CD4-positive, alpha-beta T cell (primary cell): ENCODE data around the gene B4GALT6. TPM values are rescaled to one million over a fixed set of nuclear protein-coding genes. Genes with fewer than 3 reads are reported as not detected.

Experiments
- ATAC-seq: fragments of 200-7000 bp; cut with Tn5 transposase; one replicate; pipeline ENCODE4 v1.10.0; 2022; ENCODE audit warnings: mild to moderate bottlenecking; ENCODE audit not compliant: poor library complexity
- CTCF ChIA-PET: fragments of 350-600 bp; sonication (Branson Sonifier 250); formaldehyde crosslinking; loops from one replicate; lab custom pipeline; 2021; ENCODE audit warnings: antibody characterized with exemption, inconsistent platforms; lab: Charles Lee
- POLR2A ChIA-PET: fragments of 350-600 bp; sonication (Branson Sonifier 250); formaldehyde crosslinking; loops from one replicate; lab custom pipeline; 2021; ENCODE audit warnings: antibody characterized with exemption, inconsistent platforms; lab: Charles Lee
- DNase-seq, 14 experiments: peaks; one replicate each; pipeline ENCODE4 v3.0.0-alpha.2; 2013 to 2020; ENCODE audit warnings: mixed read lengths in 2 of 14
- H3K27ac ChIP-seq, 2 donors: one replicate each; pipeline versions ENCODE4 v1.5.1 to v1.7.0; 2013; ENCODE audit warnings: low read length in 2 of 2, low read depth in 1 of 2, mild to moderate bottlenecking in 1 of 2
- H3K27me3 ChIP-seq, 2 experiments: 1 replicate in 1 of 2; 2 replicates in 1 of 2; pipeline versions ENCODE4 v1.6.1 to v1.7.0; 2013; ENCODE audit warnings: low read length in 2 of 2, control low read depth in 1 of 2, mild to moderate bottlenecking in 1 of 2, moderate library complexity in 1 of 2; ENCODE audit not compliant: insufficient read depth in 2 of 2, control insufficient read depth in 1 of 2
- H3K36me3 ChIP-seq: one replicate; pipeline ENCODE4 v1.6.1; 2013; ENCODE audit warnings: low read length, control low read depth; ENCODE audit not compliant: insufficient read depth
- H3K4me1 ChIP-seq: one replicate; pipeline ENCODE4 v1.6.1; 2013; ENCODE audit warnings: low read length, control low read depth; ENCODE audit not compliant: insufficient read depth
- H3K4me3 ChIP-seq: one replicate; pipeline ENCODE4 v1.5.1; 2013; ENCODE audit warnings: mild to moderate bottlenecking, low read length, moderate library complexity
- H3K9me3 ChIP-seq, 2 experiments: 1 replicate in 1 of 2; 2 replicates in 1 of 2; pipeline versions ENCODE4 v1.6.1 to v1.7.0; 2013; ENCODE audit warnings: low read length in 2 of 2, mild to moderate bottlenecking in 2 of 2, control low read depth in 1 of 2, moderate library complexity in 1 of 2; ENCODE audit not compliant: control insufficient read depth in 1 of 2, insufficient read depth in 1 of 2
- H3K27ac Mint-ChIP-seq: one replicate; pipeline ENCODE4 v1.8.0; 2020; ENCODE audit warnings: mixed read lengths
- H3K27me3 Mint-ChIP-seq: one replicate; pipeline ENCODE4 v1.8.0; 2021; ENCODE audit warnings: mixed read lengths
- H3K36me3 Mint-ChIP-seq: one replicate; pipeline ENCODE4 v1.8.0; 2021; ENCODE audit warnings: low read depth, mixed read lengths
- H3K4me1 Mint-ChIP-seq: one replicate; pipeline ENCODE4 v1.8.0; 2021; ENCODE audit warnings: low read depth, mixed read lengths
- H3K4me3 Mint-ChIP-seq: one replicate; pipeline ENCODE4 v1.8.0; 2020; ENCODE audit warnings: mild to moderate bottlenecking, mixed read lengths
- H3K9me3 Mint-ChIP-seq: one replicate; pipeline ENCODE4 v1.8.0; 2020; ENCODE audit warnings: mixed read lengths
- intact Hi-C, 2 experiments: fragments of 100-400 bp; cut with DNase I in 1 of 2; cut with micrococcal nuclease in 1 of 2; formaldehyde crosslinking; loops; one replicate each; pipeline versions ENCODE4 v1.15.1 to v1.9.0; 2023 to 2025; cut with DNase I, micrococcal nuclease
- total RNA-seq, 174 experiments: library from RNA in 2 of 174; stranded (reverse) in 2 of 174; gene quantifications; one replicate each; pipeline ENCODE4 v1.2.3 and lab custom pipeline; 2021 to 2026
- TF ChIP-seq, protein P1 (sequence below): fragments of 200-600 bp; IDR thresholded peaks from one replicate; pipeline ENCODE4 v1.8.0; 2022; ENCODE audit warnings: antibody characterized with exemption, mild to moderate bottlenecking

Gene B4GALT6
- total RNA-seq, 2 experiments from 2014 or later: 0.75 TPM; not detected in 1

DNA sequence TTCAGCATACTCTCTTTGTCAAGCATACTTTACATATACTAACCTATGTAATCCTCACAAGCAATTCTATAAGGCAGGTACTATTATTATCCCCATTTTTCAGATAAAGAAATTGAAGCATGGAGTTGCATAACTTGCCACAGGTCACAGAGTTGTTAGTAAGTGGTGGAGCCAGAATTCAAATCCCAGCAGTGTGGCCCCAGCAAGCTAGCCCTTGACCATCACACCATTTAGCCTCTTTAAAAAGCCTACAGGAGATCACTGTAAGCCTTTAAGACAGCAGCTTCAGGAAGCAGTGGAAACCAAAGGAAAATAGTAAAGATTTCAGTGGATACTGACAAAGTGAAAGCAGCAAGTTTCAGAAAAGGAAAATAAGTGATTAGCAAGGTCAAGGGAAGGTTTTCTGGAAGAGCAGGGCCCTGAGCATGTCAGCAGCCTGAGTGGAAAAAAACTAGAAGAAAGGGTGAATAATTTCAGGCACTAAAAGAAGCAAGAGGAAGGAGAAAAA is 11.7 kb downstream of the B4GALT6 start:
- POLR2A ChIA-PET: no interaction called here
- H3K27ac ChIP-seq: no peak overlapping the region
- TF ChIP-seq, protein P1, sequence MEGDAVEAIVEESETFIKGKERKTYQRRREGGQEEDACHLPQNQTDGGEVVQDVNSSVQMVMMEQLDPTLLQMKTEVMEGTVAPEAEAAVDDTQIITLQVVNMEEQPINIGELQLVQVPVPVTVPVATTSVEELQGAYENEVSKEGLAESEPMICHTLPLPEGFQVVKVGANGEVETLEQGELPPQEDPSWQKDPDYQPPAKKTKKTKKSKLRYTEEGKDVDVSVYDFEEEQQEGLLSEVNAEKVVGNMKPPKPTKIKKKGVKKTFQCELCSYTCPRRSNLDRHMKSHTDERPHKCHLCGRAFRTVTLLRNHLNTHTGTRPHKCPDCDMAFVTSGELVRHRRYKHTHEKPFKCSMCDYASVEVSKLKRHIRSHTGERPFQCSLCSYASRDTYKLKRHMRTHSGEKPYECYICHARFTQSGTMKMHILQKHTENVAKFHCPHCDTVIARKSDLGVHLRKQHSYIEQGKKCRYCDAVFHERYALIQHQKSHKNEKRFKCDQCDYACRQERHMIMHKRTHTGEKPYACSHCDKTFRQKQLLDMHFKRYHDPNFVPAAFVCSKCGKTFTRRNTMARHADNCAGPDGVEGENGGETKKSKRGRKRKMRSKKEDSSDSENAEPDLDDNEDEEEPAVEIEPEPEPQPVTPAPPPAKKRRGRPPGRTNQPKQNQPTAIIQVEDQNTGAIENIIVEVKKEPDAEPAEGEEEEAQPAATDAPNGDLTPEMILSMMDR: no peak

DNA sequence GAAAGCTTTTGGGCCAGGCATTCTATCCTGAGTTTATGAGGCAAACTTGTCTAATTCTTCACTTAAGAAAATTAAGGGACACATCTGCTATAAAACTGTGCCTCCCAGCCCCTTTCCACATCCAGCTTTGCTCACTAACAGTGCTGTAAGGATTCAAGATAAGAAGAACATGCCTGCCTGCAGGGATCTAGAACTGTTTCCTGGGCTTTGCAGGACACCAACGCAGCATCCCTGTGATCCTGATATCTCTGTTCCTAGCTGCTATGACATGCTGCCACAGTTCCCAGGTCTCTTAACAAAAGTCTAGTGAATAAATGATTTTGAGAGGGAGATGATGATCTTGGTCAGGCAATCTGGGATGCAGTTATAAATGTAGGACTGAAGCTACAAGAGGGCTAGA is 12.4 kb downstream of the B4GALT6 start:
- ChIA-PET POLR2A (no interaction called here), CTCF (no interaction called here)
- no peaks in the 10 kb centered on the region for H3K27me3 Mint-ChIP-seq
- TF ChIP-seq, protein P1: no peak
- Histone ChIP-seq H3K9me3 (no peaks in the 10 kb centered on the region), H3K4me3 (no peak overlapping the region), H3K36me3 (no peaks in the 10 kb centered on the region), H3K4me1 (no peaks in the 10 kb centered on the region), H3K27ac (no peak overlapping the region), H3K27me3 (no peaks in the 10 kb centered on the region)
- intact Hi-C loops: no loop called here
- ATAC-seq (no peak), DNase-seq (no peak)
- H3K4me1 Mint-ChIP-seq: no peaks in the 10 kb centered on the region
- no peaks in the 10 kb centered on the region for H3K36me3 Mint-ChIP-seq
- no peak overlapping the region for H3K27ac Mint-ChIP-seq
- no peaks in the 10 kb centered on the region for H3K9me3 Mint-ChIP-seq
- H3K4me3 Mint-ChIP-seq: no peak overlapping the region

More for the DNA sequence above, 11.7 kb downstream of the B4GALT6 start:
- Histone ChIP-seq H3K27me3 (no peaks in the 10 kb centered on the region), H3K9me3 (no peaks in the 10 kb centered on the region), H3K4me3 (no peak overlapping the region), H3K36me3 (no peaks in the 10 kb centered on the region), H3K4me1 (no peaks in the 10 kb centered on the region)
- H3K4me3 Mint-ChIP-seq: no peak overlapping the region
- no peaks in the 10 kb centered on the region for H3K4me1 Mint-ChIP-seq
- CTCF ChIA-PET: no interaction called here
- H3K9me3 Mint-ChIP-seq: no peaks in the 10 kb centered on the region
- H3K36me3 Mint-ChIP-seq: no peaks in the 10 kb centered on the region
- no peak for DNase-seq
- ATAC-seq: no peak
- H3K27me3 Mint-ChIP-seq: peaks cover 4% of the 10 kb centered on the region
- intact Hi-C loops: no loop called here
- H3K27ac Mint-ChIP-seq: no peak overlapping the region

DNA sequence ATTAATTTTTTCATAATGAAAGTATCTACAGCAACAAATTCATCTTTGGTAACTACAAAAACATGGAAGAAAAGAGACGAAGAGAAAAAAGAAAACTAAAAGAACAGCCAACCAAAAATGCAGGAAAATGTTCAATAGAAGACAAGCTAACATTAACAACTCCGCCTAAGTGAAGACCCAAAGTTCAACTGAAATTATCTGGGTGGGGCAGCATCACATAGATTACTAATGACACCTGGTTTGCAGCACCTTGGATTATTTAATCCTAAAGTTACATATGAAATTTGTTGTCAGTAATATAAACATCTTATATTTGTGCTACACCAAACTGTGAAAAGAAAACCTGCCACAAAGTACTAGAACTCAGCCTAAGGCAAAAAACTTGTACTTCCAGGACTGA is 14.8 kb downstream of the B4GALT6 start:
- intact Hi-C loops: no loop called here
- POLR2A ChIA-PET: no interaction called here
- CTCF ChIA-PET: no interaction called here

More for the DNA sequence above, 14.8 kb downstream of the B4GALT6 start:
- H3K27me3 Mint-ChIP-seq: no peaks in the 10 kb centered on the region
- H3K36me3 ChIP-seq: no peaks in the 10 kb centered on the region
- H3K36me3 Mint-ChIP-seq: no peaks in the 10 kb centered on the region
- TF ChIP-seq, protein P1: no peak
- no peak overlapping the region for H3K27ac ChIP-seq
- ATAC-seq: no peak
- H3K4me3 Mint-ChIP-seq: no peak overlapping the region
- H3K4me1 Mint-ChIP-seq: no peaks in the 10 kb centered on the region
- no peaks in the 10 kb centered on the region for H3K9me3 ChIP-seq
- H3K27me3 ChIP-seq: no peaks in the 10 kb centered on the region
- DNase-seq: no peak
- no peak overlapping the region for H3K27ac Mint-ChIP-seq
- no peaks in the 10 kb centered on the region for H3K9me3 Mint-ChIP-seq
- H3K4me3 ChIP-seq: no peak overlapping the region
- H3K4me1 ChIP-seq: no peaks in the 10 kb centered on the region
